HepG2 (cell line): ENCODE measurements around the gene ABHD18. TPM values are rescaled to one million over a fixed set of nuclear protein-coding genes. Genes with fewer than 3 reads are reported as not detected.

Source experiments
- ATAC-seq: fragments of 200-7000 bp; cut with Tn5 transposase; 3 replicates; pipeline ENCODE4 v1.9.1; 2020; ENCODE audit warnings: mild to moderate bottlenecking, moderate library complexity
- BruUV-seq: library from RNA; stranded (reverse); fragments of 400-500 nt; replicated peaks from 2 replicates; lab custom pipeline; 2021; lab: Mats Ljungman, UMichigan
- CTCF ChIA-PET: fragments of 300-600 bp; formaldehyde crosslinking; extraction: SDS; loops from one replicate; lab custom pipeline; 2021; ENCODE audit warnings: low total read pairs, inconsistent platforms, low intra/inter-chr PET ratio; lab: Yijun Ruan, JAX
- POLR2A ChIA-PET: fragments of 350-600 bp; sonication (Branson Sonifier 250); formaldehyde crosslinking; loops from one replicate; lab custom pipeline; 2020; ENCODE audit warnings: antibody characterized with exemption, inconsistent platforms; lab: Yijun Ruan, JAX
- DNase-seq: peaks from one replicate; pipeline ENCODE4 v3.0.0-alpha.2; 2015; ENCODE audit warnings: low spot score
- FAIRE-seq: peaks from 3 replicates; lab custom pipeline; 2011; peaks lifted over from hg19 to GRCh38; lab: Jason Lieb, UNC
- H2AFZ ChIP-seq: one replicate; pipeline ENCODE4 v1.6.1; 2011; ENCODE audit warnings: low read length, inconsistent platforms
- H3K27ac ChIP-seq: fragments of 300-600 bp; 3 replicates; pipeline ENCODE4 v1.8.0; 2011; ENCODE audit warnings: mixed run types, mild to moderate bottlenecking, mixed read lengths, low read length, inconsistent platforms; ENCODE audit not compliant: insufficient read depth; ENCODE audit errors: extremely low read length
- H3K27me3 ChIP-seq, 2 experiments: fragments of 200-600 bp in 1 of 2; 2 replicates in 1 of 2; 3 replicates in 1 of 2; pipeline versions ENCODE4 v1.6.0 to v1.8.0; 2011; ENCODE audit warnings: low read length in 2 of 2, mild to moderate bottlenecking in 2 of 2, moderate library complexity in 2 of 2, inconsistent platforms in 1 of 2; ENCODE audit not compliant: insufficient read depth in 2 of 2, control insufficient read depth in 1 of 2
- H3K36me3 ChIP-seq, 2 experiments: fragments of 200-600 bp in 1 of 2; replicated peaks in 1 of 2; 2 replicates in 1 of 2; 3 replicates in 1 of 2; pipeline versions ENCODE4 v1.5.1 to v1.8.0; 2011; ENCODE audit warnings: low read length in 2 of 2, inconsistent platforms in 1 of 2; ENCODE audit not compliant: insufficient read depth in 2 of 2, control insufficient read depth in 1 of 2
- H3K4me1 ChIP-seq: 2 replicates; pipeline ENCODE4 v1.5.1; 2012; ENCODE audit warnings: low read length, inconsistent platforms; ENCODE audit not compliant: insufficient read depth
- H3K4me2 ChIP-seq: 2 replicates; pipeline ENCODE4 v1.6.0; 2011; ENCODE audit warnings: low read depth, low read length, inconsistent platforms
- H3K4me3 ChIP-seq, 3 experiments: fragments of 200-600 bp in 1 of 3; sonication (generic), shearing (Covaris generic) in 1 of 3; replicated peaks in 1 of 3; 2 replicates each; pipeline ENCODE4 v1.5.1; 2011 to 2016; ENCODE audit warnings: low read length in 3 of 3, inconsistent platforms in 2 of 3, low read depth in 2 of 3, mild to moderate bottlenecking in 2 of 3, control low read depth in 1 of 3, mixed read lengths in 1 of 3; ENCODE audit not compliant: insufficient read depth in 1 of 3
- H3K79me2 ChIP-seq: one replicate; pipeline ENCODE4 v1.6.1; 2011; ENCODE audit warnings: low read length, inconsistent platforms; ENCODE audit not compliant: insufficient read depth
- H3K9ac ChIP-seq: 2 replicates; pipeline ENCODE4 v1.6.0; 2011; ENCODE audit warnings: mild to moderate bottlenecking, low read depth, low read length, inconsistent platforms; ENCODE audit not compliant: insufficient read depth
- H3K9me3 ChIP-seq: 2 replicates; pipeline ENCODE4 v1.5.1; 2012; ENCODE audit warnings: mild to moderate bottlenecking, low read length
- H4K20me1 ChIP-seq: 2 replicates; pipeline ENCODE4 v1.6.0; 2011; ENCODE audit warnings: inconsistent platforms, mild to moderate bottlenecking, low read length, moderate library complexity; ENCODE audit not compliant: insufficient read depth
- ADNP ChIP-seq: sonication (generic); formaldehyde crosslinking; IDR thresholded peaks from 2 replicates; pipeline ENCODE4 v1.4.0; 2020; ENCODE audit warnings: missing genetic modification reagents
- BHLHE40 ChIP-seq: IDR thresholded peaks from 2 replicates; pipeline ENCODE4 v1.6.1; 2011; ENCODE audit warnings: low read length, improper control_type of control experiment
- KDM2A ChIP-seq: sonication (generic); formaldehyde crosslinking; IDR thresholded peaks from 2 replicates; pipeline ENCODE4 v1.4.0; 2020; ENCODE audit warnings: low read depth, missing genetic modification reagents, borderline replicate concordance
- POLR2G ChIP-seq: fragments of 200-400 bp; formaldehyde crosslinking; IDR thresholded peaks from 2 replicates; pipeline ENCODE4 v1.6.1; 2018; ENCODE audit warnings: mild to moderate bottlenecking, low read depth, low read length, moderate library complexity
- XBP1 ChIP-seq: sonication (generic); formaldehyde crosslinking; IDR thresholded peaks from 2 replicates; pipeline ENCODE4 v1.5.0; 2020; ENCODE audit warnings: missing genetic modification reagents
- ZBTB21 ChIP-seq: sonication (generic); formaldehyde crosslinking; IDR thresholded peaks from 2 replicates; pipeline ENCODE4 v1.4.0; 2020; ENCODE audit warnings: missing genetic modification reagents
- ZBTB34 ChIP-seq: sonication (generic); formaldehyde crosslinking; IDR thresholded peaks from 2 replicates; pipeline ENCODE4 v1.8.0; 2022; ENCODE audit warnings: mild to moderate bottlenecking, missing genetic modification reagents
- ZFP82 ChIP-seq: sonication (generic); formaldehyde crosslinking; IDR thresholded peaks from 2 replicates; pipeline ENCODE4 v1.5.1; 2020; ENCODE audit warnings: mild to moderate bottlenecking, missing genetic modification reagents, borderline replicate concordance
- ZNF12 ChIP-seq: sonication (generic); formaldehyde crosslinking; IDR thresholded peaks from 2 replicates; pipeline ENCODE4 v1.5.0; 2020; ENCODE audit warnings: missing genetic modification reagents
- ZNF225 ChIP-seq: sonication (generic); formaldehyde crosslinking; IDR thresholded peaks from 2 replicates; pipeline ENCODE4 v1.4.0; 2020; ENCODE audit warnings: mild to moderate bottlenecking, missing genetic modification reagents
- ZNF292 ChIP-seq: sonication (generic); formaldehyde crosslinking; IDR thresholded peaks from 2 replicates; pipeline ENCODE4 v1.8.1; 2022; ENCODE audit warnings: mild to moderate bottlenecking, low read depth, missing genetic modification reagents, borderline replicate concordance
- ZNF547 ChIP-seq: sonication (generic); formaldehyde crosslinking; IDR thresholded peaks from 2 replicates; pipeline ENCODE4 v1.5.1; 2020; ENCODE audit warnings: mild to moderate bottlenecking, missing genetic modification reagents
- WGBS: methylation state at CpG from one replicate; pipeline ENCODE4 v1.1.6; 2017; ENCODE audit warnings: low lambda C conversion rate; 5-methylcytosine and 5-hydroxymethylcytosine counted together
- in situ Hi-C: cut with HindIII; loops from 2 replicates; pipeline ENCODE4 v1.10.0; 2017; ENCODE audit warnings: low pct_unique_long_range_greater_than_20kb; ENCODE audit not compliant: extremely low pct_ligation_motif_present
- intact Hi-C: fragments of 100-400 bp; cut with micrococcal nuclease; formaldehyde crosslinking; loops from one replicate; pipeline ENCODE4 v1.10.0; 2022; ENCODE audit not compliant: unreplicated experiment
- polyA plus RNA-seq, 8 experiments: library from polyadenylated mRNA; depleted of rRNA in 3 of 8; stranded (reverse) in 7 of 8; unstranded in 1 of 8; fragments of >200 nt; fragmentation: Illumina TruSeq in 4 of 8; extraction: Trizol in 4 of 8; gene quantifications; 2 replicates each; pipeline versions ENCODE4 v1.2.1 to v1.2.3, GENCODE V29; 2011 to 2016; ENCODE audit warnings: low read depth in 4 of 8, missing spikeins in 1 of 8, mixed read lengths in 1 of 8; ENCODE audit not compliant: insufficient read depth in 1 of 8
- total RNA-seq, 5 experiments: library from RNA; depleted of rRNA; stranded (reverse); fragments of >200 nt; fragmentation: Illumina TruSeq; extraction: Trizol; gene quantifications; 2 replicates each; pipeline ENCODE4 v1.2.3, GENCODE V29; 2016; ENCODE audit warnings: low read depth in 1 of 5
- TF ChIP-seq, protein P1 (sequence below): sonication (generic); formaldehyde crosslinking; IDR thresholded peaks from 2 replicates; pipeline ENCODE4 v1.4.0; 2020; ENCODE audit warnings: missing genetic modification reagents, mild to moderate bottlenecking, borderline replicate concordance
- TF ChIP-seq, protein P2 (sequence below): sonication (generic); formaldehyde crosslinking; IDR thresholded peaks from 2 replicates; pipeline ENCODE4 v1.4.0; 2020; ENCODE audit warnings: missing genetic modification reagents
- TF ChIP-seq, protein P3 (sequence below): sonication (generic); formaldehyde crosslinking; IDR thresholded peaks from 2 replicates; pipeline ENCODE4 v1.5.0; 2020; ENCODE audit warnings: mild to moderate bottlenecking, missing genetic modification reagents

Gene ABHD18
- total and polyA plus RNA-seq, 2 of the 13 experiments (the other 11 are each of a cell fraction or from before 2014, with no cell fraction given), result 5.5 to 16.3 TPM

DNA sequence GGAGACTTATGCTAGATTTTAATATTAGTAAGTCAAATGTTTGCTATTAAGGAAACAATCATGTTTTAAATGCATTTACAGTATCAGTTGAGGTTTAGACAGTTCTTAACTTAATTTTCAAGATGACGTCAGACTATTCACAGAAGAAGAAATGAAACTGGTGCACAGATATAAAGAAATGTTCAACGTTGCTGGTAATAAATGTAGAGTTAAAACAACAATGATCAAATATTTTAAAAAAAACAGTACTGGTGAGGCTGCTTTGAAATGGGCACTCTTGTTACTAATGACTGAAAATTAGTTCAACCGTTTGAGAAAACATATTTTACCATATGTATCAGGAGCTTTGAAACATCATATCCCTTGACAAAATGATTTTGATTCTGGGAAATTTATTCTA lies 44.2 kb downstream of the ABHD18 start:
- Histone ChIP-seq H3K4me2 (no peak overlapping the region), H3K27ac (no peak overlapping the region), H3K36me3 (peaks cover 4 to 12% of the 10 kb centered on the region in 2 experiments; a peak in 1 of 5 replicates), H3K79me2 (no peaks in the 10 kb centered on the region), H2AFZ (no peak overlapping the region), H3K27me3 (no peaks in the 10 kb centered on the region), H3K4me1 (no peaks in the 10 kb centered on the region), H3K4me3 (no peak overlapping the region), H3K9me3 (no peaks in the 10 kb centered on the region), H4K20me1 (no peaks in the 10 kb centered on the region), H3K9ac (no peak overlapping the region)
- intact Hi-C loops (no loop called here), in situ Hi-C loops (no loop called here)
- CTCF ChIA-PET, result no interaction called here
- 88% methylated on average over 3 of the region's 3 CpGs for WGBS
- no peak for FAIRE-seq
- POLR2A ChIA-PET, result no interaction called here
- no peak for ATAC-seq
- no TSS peak for BruUV-seq
- no peak for DNase-seq
- TF ChIP-seq, protein P1, sequence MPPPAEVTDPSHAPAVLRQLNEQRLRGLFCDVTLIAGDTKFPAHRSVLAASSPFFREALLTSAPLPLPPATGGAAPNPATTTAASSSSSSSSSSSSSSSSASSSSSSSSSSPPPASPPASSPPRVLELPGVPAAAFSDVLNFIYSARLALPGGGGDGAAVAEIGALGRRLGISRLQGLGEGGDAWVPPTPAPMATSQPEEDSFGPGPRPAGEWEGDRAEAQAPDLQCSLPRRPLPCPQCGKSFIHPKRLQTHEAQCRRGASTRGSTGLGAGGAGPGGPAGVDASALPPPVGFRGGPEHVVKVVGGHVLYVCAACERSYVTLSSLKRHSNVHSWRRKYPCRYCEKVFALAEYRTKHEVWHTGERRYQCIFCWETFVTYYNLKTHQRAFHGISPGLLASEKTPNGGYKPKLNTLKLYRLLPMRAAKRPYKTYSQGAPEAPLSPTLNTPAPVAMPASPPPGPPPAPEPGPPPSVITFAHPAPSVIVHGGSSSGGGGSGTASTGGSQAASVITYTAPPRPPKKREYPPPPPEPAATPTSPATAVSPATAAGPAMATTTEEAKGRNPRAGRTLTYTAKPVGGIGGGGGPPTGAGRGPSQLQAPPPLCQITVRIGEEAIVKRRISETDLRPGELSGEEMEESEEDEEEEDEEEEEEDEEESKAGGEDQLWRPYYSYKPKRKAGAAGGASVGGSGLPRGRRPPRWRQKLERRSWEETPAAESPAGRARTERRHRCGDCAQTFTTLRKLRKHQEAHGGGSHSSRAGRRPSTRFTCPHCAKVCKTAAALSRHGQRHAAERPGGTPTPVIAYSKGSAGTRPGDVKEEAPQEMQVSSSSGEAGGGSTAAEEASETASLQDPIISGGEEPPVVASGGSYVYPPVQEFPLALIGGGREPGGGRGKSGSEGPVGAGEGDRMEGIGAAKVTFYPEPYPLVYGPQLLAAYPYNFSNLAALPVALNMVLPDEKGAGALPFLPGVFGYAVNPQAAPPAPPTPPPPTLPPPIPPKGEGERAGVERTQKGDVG, result no peak
- no peak for TF ChIP-seq ZNF547 (CRISPR knock-in tag)
- TF ChIP-seq BHLHE40, result no peak
- TF ChIP-seq ZNF225 (CRISPR knock-in tag), result no peak
- TF ChIP-seq ZFP82 (CRISPR knock-in tag), result no peak
- no peak for TF ChIP-seq ZBTB21 (CRISPR knock-in tag)
- no peak for TF ChIP-seq ADNP (CRISPR knock-in tag)
- TF ChIP-seq ZNF292 (CRISPR knock-in tag), result no peak
- TF ChIP-seq XBP1 (CRISPR knock-in tag), result no peak
- no peak for TF ChIP-seq ZNF12 (CRISPR knock-in tag)
- TF ChIP-seq, protein P2, sequence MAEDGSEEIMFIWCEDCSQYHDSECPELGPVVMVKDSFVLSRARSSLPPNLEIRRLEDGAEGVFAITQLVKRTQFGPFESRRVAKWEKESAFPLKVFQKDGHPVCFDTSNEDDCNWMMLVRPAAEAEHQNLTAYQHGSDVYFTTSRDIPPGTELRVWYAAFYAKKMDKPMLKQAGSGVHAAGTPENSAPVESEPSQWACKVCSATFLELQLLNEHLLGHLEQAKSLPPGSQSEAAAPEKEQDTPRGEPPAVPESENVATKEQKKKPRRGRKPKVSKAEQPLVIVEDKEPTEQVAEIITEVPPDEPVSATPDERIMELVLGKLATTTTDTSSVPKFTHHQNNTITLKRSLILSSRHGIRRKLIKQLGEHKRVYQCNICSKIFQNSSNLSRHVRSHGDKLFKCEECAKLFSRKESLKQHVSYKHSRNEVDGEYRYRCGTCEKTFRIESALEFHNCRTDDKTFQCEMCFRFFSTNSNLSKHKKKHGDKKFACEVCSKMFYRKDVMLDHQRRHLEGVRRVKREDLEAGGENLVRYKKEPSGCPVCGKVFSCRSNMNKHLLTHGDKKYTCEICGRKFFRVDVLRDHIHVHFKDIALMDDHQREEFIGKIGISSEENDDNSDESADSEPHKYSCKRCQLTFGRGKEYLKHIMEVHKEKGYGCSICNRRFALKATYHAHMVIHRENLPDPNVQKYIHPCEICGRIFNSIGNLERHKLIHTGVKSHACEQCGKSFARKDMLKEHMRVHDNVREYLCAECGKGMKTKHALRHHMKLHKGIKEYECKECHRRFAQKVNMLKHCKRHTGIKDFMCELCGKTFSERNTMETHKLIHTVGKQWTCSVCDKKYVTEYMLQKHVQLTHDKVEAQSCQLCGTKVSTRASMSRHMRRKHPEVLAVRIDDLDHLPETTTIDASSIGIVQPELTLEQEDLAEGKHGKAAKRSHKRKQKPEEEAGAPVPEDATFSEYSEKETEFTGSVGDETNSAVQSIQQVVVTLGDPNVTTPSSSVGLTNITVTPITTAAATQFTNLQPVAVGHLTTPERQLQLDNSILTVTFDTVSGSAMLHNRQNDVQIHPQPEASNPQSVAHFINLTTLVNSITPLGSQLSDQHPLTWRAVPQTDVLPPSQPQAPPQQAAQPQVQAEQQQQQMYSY (CRISPR knock-in tag), result no peak
- TF ChIP-seq, protein P3, sequence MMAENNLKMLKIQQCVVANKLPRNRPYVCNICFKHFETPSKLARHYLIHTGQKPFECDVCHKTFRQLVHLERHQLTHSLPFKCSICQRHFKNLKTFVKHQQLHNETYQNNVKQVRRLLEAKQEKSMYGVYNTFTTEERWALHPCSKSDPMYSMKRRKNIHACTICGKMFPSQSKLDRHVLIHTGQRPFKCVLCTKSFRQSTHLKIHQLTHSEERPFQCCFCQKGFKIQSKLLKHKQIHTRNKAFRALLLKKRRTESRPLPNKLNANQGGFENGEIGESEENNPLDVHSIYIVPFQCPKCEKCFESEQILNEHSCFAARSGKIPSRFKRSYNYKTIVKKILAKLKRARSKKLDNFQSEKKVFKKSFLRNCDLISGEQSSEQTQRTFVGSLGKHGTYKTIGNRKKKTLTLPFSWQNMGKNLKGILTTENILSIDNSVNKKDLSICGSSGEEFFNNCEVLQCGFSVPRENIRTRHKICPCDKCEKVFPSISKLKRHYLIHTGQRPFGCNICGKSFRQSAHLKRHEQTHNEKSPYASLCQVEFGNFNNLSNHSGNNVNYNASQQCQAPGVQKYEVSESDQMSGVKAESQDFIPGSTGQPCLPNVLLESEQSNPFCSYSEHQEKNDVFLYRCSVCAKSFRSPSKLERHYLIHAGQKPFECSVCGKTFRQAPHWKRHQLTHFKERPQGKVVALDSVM (CRISPR knock-in tag), result no peak
- no peak for TF ChIP-seq KDM2A (CRISPR knock-in tag)
- TF ChIP-seq ZBTB34, result no peak
- TF ChIP-seq POLR2G, result no peak
